ENCODE data around the gene DOK4.
A peak's percentile ranks its signal among the peaks of the same experiment; 100 is the strongest.

DOK4 gene

DNA sequence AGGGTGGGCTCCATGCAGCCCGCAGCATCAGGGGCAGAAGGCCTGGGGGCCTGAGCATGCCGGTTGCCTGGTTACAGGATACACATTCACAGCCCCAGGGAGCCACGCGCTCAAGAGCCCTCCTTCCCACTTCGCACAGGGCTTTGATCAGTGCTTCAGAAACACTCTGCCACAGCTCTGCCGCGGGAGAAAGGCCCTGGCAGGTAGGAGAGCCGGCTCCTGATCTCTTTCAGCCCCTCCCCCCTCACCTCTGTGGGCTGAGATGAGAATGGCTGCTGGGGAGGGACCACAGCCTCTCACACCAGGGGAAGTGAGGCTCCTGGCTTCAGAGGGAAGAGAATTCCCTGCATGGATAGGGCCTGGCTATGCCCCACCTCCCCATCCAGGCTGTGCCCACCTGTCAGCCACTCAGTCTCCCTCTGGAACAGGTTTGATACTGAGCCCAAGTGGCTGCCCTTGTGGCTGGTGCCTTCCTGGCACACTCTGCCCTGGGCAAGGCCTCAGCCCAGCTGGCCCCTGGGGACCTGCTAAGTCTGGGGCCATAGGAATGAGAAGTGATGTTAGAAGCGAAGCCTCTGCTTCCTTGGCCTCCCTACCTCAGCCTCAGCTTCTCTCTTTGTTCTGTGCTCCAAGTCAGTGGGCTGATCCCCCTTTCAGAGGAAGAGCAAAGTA lies 8.6 kb downstream of the DOK4 start:
- no peak for DNase-seq (ENCODE audit: low spot score)

- DNase-seq (ENCODE audit: low spot score), result no peak
Measured at GRCh38 chr16:57476546-57477410, 9.5 kb downstream of the DOK4 start.

- no peak for DNase-seq (ENCODE audit: low spot score)
Measured at GRCh38 chr16:57475711-57476339, 10.5 kb downstream of the DOK4 start.

- DNase-seq (ENCODE audit: low spot score), result no peak
Measured at GRCh38 chr16:57474671-57475661, 11.3 kb downstream of the DOK4 start.

DNA sequence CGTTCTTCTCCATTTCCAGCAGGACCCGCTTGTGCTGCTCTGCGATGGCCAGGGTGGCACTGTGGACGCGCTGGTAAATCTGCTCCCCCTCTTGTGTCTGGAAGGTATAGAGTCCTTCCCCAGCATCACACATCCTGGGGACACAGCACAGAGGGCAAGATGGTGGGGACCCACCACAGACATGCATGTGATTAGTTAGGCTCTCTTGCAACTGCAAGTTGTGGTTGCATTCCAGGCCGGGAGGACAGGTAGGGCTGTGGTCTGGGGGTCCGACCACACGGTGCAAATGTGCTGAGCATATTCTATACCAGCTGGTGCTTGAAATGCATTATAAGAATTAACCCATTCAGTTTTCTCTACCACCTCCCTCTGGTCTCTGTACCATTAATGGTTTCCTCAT lies 12.4 kb downstream of the DOK4 start:
- no peak for DNase-seq (ENCODE audit: low spot score)

- DNase-seq (ENCODE audit: low spot score), result peak; percentile 74
Measured at GRCh38 chr16:57473176-57473840, 13.0 kb downstream of the DOK4 start.

DNA sequence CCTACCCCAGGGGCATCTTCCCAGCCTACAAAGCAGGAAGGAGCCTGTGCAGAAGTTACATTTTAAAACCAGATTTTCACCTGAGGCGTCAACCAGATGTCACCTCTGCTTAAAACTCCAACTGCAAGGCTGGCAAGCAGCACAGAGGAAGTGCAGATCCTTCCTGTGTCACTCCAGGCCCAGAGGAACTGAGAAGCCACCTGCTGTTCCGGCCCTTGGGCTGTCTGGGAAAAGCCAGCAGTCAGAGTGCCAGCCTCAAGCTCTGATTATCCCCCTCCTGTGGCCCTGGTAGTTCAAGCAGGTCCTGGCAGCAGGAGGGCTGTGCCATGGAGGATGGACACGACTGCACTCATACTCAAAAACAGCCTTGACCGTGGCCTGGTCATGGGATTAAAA lies 13.6 kb downstream of the DOK4 start:
- DNase-seq (ENCODE audit: low spot score), result no peak

- no peak for DNase-seq (ENCODE audit: low spot score)
Measured at GRCh38 chr16:57471852-57472664, 14.2 kb downstream of the DOK4 start.

DNA sequence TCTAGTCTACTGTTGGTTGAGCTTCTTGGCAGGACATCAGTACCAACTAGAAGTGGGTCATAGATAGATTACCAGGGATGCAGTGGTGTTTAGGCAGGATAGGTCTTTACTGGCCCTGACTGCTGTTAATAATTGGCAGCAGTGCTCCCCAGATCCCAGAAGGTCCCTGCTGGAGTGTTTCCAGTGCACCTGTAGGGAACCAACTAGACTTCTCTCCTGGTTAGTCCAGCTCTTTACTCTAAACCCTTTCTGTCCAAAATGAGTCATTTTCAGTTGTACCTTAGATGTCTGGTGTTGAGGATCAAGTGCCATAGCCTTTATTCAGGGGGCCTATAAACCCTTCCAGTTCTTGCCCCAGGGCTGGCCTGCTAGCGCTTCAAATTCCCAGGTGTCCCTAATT lies 15.1 kb downstream of the DOK4 start:
- DNase-seq (ENCODE audit: low spot score), result no peak

- peak; percentile 60 for DNase-seq (ENCODE audit: low spot score)
Measured at GRCh38 chr16:57470711-57471110, 15.6 kb downstream of the DOK4 start.

GRCh38 chr16:57469917-57470470 lies 16.3 kb downstream of the DOK4 start:
- DNase-seq (ENCODE audit: low spot score), result no peak

DNA sequence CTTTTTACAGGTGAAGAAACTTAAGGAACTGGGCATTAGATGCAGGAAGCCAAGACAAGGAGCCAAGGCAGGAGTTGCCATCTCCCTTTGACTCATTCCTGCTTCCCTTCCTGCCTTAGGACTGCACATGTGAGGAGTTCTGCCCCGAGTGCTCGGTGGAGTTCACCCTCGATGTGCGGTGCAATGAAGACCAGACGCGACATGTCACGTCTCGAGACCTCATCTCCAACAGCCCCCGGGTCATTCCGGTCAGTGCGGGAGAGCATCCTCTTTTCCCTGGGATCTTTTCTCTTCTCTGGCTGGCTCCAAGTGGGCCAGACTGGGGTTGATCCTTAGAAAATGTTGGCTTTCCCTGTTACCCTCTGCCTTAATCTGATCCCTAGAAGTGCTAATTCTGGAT lies 17.2 kb downstream of the DOK4 start:
- DNase-seq (ENCODE audit: low spot score), result no peak

- no peak for DNase-seq (ENCODE audit: low spot score)
Measured at GRCh38 chr16:57468346-57468745, 17.9 kb downstream of the DOK4 start.

- no peak for DNase-seq (ENCODE audit: low spot score)
Measured at GRCh38 chr16:57464523-57464922, 21.8 kb downstream of the DOK4 start.

- DNase-seq (ENCODE audit: low spot score), result no peak
Measured at GRCh38 chr16:57462978-57463362, 23.3 kb downstream of the DOK4 start.

- DNase-seq (ENCODE audit: low spot score), result peak; percentile 86
Measured at GRCh38 chr16:57462209-57462977, 23.9 kb downstream of the DOK4 start, which contains the start of gene POLR2C. POLR2C (plus strand) TSS chr16:57462679; CDS start chr16:57462725, 46 bp downstream.

- DNase-seq (ENCODE audit: low spot score), result no peak
Measured at GRCh38 chr16:57452021-57452420, 34.3 kb downstream of the DOK4 start.

DNA sequence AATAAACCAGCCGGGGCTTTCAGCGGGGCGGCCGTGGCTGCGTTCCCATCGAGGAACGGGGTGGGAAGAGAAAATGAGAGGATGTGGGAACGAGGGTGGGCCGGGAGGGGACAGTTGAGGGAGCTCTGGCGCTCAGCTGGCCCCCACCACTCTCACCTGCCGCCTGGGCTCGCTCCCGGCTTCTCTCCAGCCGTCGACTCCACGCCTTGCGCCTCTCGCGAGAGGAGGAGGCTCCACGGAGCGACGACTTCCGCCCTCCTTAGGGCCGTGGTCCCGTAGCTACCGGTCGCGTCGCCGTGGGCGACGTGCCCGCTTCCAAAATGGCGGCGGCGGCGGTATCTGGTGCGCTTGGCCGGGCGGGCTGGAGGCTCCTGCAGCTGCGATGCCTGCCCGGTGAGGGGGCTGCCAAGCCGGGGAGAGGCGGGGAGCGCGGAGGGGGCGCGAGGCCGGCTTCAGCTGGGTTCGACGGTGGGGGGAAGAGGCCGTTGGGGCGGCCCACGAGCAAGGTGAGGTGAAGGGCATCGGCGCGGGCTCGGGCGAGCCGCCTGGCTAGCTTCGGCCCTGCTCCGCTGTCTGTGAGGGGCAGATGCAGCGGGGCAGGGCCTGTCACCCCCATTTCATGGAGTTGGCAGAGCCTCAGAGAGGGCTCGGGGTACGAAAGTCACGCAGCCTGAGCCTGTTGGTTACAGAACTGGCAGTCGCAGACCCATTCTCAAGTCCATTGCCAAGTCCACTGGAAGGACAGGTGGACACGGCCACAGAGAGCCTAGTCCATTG lies 38.9 kb downstream of the DOK4 start, which contains the start of the genes CIAPIN1 and COQ9:
TSS of gene CIAPIN1 (minus strand) at position 200 of the 777 bp plus-strand sequence. CDS start 6,457 bp downstream, outside the sequence.
TSS of gene COQ9 (plus strand) at position 294 of the 777 bp plus-strand sequence. CDS start at position 321, 27 bp downstream.
- DNase-seq (ENCODE audit: low spot score), result peak; percentile 94

Data from Ammon's horn (tissue), 1 donor.